HEK293 (cell line): ENCODE measurements around the gene BPIFB4.

Experiments
- CTCF ChIP-seq: fragments of 450-650 bp; formaldehyde crosslinking; IDR thresholded peaks from 2 replicates; pipeline ENCODE4 v1.5.1; 2016; ENCODE audit warnings: missing biosample characterization, missing genetic modification characterization
- REST ChIP-seq: fragments of 450-650 bp; formaldehyde crosslinking; IDR thresholded peaks from 2 replicates; pipeline ENCODE4 v1.5.1; 2016; ENCODE audit warnings: missing biosample characterization, missing genetic modification characterization
- SALL2 ChIP-seq: fragments of 450-650 bp; formaldehyde crosslinking; IDR thresholded peaks from 2 replicates; pipeline ENCODE4 v1.5.0; 2017; ENCODE audit warnings: missing biosample characterization, mild to moderate bottlenecking, missing genetic modification characterization, borderline replicate concordance
- SP2 ChIP-seq: fragments of 450-650 bp; formaldehyde crosslinking; IDR thresholded peaks from 2 replicates; pipeline ENCODE4 v1.5.1; 2016; ENCODE audit warnings: missing biosample characterization, missing genetic modification characterization
- ZBTB1 ChIP-seq: fragments of 450-650 bp; formaldehyde crosslinking; IDR thresholded peaks from 2 replicates; pipeline ENCODE4 v1.5.1; 2016; ENCODE audit warnings: missing biosample characterization, missing genetic modification characterization
- ZBTB20 ChIP-seq: fragments of 450-650 bp; formaldehyde crosslinking; IDR thresholded peaks from 2 replicates; pipeline ENCODE4 v1.5.1; 2016; ENCODE audit warnings: missing biosample characterization, missing genetic modification characterization
- ZBTB7A ChIP-seq: fragments of 450-650 bp; formaldehyde crosslinking; IDR thresholded peaks from 2 replicates; pipeline ENCODE4 v1.5.1; 2016; ENCODE audit warnings: low read depth, missing biosample characterization, missing genetic modification characterization
- ZNF138 ChIP-seq: fragments of 450-650 bp; formaldehyde crosslinking; IDR thresholded peaks from 2 replicates; pipeline ENCODE4 v1.5.1; 2016; ENCODE audit warnings: missing biosample characterization, missing genetic modification characterization, borderline replicate concordance
- ZNF140 ChIP-seq: fragments of 450-650 bp; formaldehyde crosslinking; IDR thresholded peaks from 2 replicates; pipeline ENCODE4 v1.5.1; 2016; ENCODE audit warnings: missing biosample characterization, missing genetic modification characterization
- ZNF2 ChIP-seq: fragments of 450-650 bp; formaldehyde crosslinking; IDR thresholded peaks from 2 replicates; pipeline ENCODE4 v1.5.1; 2016; ENCODE audit warnings: missing biosample characterization, missing genetic modification characterization
- ZNF548 ChIP-seq: fragments of 450-650 bp; formaldehyde crosslinking; IDR thresholded peaks from 2 replicates; pipeline ENCODE4 v1.5.1; 2016; ENCODE audit warnings: missing biosample characterization, missing genetic modification characterization
- ZNF776 ChIP-seq: fragments of 450-650 bp; formaldehyde crosslinking; IDR thresholded peaks from 2 replicates; pipeline ENCODE4 v1.5.0; 2017; ENCODE audit warnings: missing biosample characterization, missing genetic modification characterization, borderline replicate concordance
- ZNF785 ChIP-seq: fragments of 450-650 bp; formaldehyde crosslinking; IDR thresholded peaks from 2 replicates; pipeline ENCODE4 v1.5.1; 2016; ENCODE audit warnings: missing biosample characterization, missing genetic modification characterization

GRCh38 chr20:33043731-33044181 is 35.7 kb upstream of the BPIFB4 start:
- TF ChIP-seq ZNF776 = no peak
- TF ChIP-seq CTCF = no peak
- no peak for TF ChIP-seq ZNF140
- TF ChIP-seq SALL2 (tag by site-specific recombination) = no peak
- no peak for TF ChIP-seq ZBTB1
- TF ChIP-seq ZNF548 = no peak
- TF ChIP-seq SP2 (tag by site-specific recombination) = no peak
- no peak for TF ChIP-seq ZBTB20 (tag by site-specific recombination)
- TF ChIP-seq ZNF2 (tag by site-specific recombination) = no peak
- no peak for TF ChIP-seq ZNF785
- no peak for TF ChIP-seq ZNF138 (tag by site-specific recombination)
- no peak for TF ChIP-seq ZBTB7A (tag by site-specific recombination)
- no peak for TF ChIP-seq REST (tag by site-specific recombination)
